ENCODE measurements around the gene HDAC4.

HDAC4 gene

DNA sequence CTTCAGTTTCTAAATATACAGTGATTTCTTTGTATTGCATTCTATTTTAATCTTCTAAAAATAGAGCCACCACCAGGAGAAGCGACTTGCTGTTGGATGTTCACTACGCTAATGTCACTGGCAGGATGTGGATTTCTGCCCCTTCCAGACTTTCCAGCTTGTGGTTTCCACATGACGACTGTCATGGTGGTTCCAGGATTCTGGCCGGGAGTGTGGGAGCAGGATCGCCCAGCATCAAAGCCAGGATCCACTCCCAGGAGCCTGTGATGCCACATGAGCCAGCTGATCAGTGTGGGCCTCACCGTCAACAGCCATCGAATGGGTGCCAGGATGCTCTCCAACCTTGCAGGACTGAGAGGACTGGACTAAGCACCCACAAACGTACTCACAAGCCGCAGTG is 148.8 kb downstream of the HDAC4 start:
- Histone ChIP-seq H3K9me3 (ENCODE audit: control insufficient read depth, low read length) (no peaks in the 10 kb centered on the region), H3K27me3 (ENCODE audit: control insufficient read depth, insufficient read depth, low read length, poor library complexity, severe bottlenecking) (no peaks in the 10 kb centered on the region), H3K4me1 (ENCODE audit: control insufficient read depth, insufficient read depth, low read length) (peaks cover 21% of the 10 kb centered on the region), H3K27ac (ENCODE audit: insufficient read depth, low read depth, low read length, poor library complexity, severe bottlenecking) (no peak overlapping the region), H3K36me3 (ENCODE audit: control insufficient read depth, insufficient read depth, low read length) (no peaks in the 10 kb centered on the region), H3K4me3 (ENCODE audit: insufficient read depth, low read depth, low read length) (no peak overlapping the region)
- WGBS, 2 experiments: 94 to 95% methylated on average over 9 of the region's 9 CpGs

DNA sequence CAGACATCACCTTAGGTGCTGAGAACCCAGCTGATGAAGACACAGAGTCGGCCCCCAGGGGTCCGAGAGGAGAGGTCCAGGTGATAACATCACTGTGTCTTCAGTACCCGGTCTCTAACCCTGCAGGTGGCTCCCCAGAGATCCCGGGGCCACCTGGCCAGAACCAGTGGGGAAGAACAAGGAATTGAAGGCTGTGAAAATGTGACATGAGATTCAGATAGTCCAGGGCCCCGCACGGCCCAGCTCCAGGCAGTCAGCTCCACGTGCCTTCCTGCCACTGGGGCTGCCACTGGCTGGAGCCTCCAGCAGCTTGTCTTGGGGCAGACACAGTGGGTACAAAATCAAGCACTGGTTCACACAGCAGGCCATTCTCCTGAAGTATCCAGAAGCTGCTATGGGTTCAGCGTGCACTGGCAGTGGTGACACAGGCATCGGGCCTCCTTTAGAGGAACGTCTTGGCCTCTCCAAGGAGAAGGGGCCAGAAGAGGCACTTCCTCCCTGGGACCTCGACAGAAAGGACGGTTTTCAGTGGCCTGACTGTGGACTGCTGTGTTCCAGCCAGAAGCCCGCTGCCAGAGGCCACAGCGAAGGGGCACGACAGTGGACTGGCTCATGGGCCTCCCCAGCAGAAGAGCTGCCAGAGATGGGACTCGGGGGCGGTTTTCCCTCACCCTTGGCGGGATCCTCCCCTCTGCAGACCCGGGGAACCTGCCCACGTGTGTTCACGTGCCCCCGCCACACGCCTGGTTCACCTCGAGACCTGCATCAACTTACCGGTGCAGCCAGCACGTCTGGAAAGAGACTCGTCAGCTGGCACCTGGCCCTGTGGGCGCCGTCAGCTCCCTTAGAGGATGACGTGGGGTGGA is 150.4 kb downstream of the HDAC4 start:
- Histone ChIP-seq H3K27me3 (ENCODE audit: control insufficient read depth, insufficient read depth, low read length, poor library complexity, severe bottlenecking) (no peaks in the 10 kb centered on the region), H3K9me3 (ENCODE audit: control insufficient read depth, low read length) (no peaks in the 10 kb centered on the region), H3K4me3 (ENCODE audit: insufficient read depth, low read depth, low read length) (no peak overlapping the region), H3K36me3 (ENCODE audit: control insufficient read depth, insufficient read depth, low read length) (no peaks in the 10 kb centered on the region), H3K27ac (ENCODE audit: insufficient read depth, low read depth, low read length, poor library complexity, severe bottlenecking) (no peak overlapping the region), H3K4me1 (ENCODE audit: control insufficient read depth, insufficient read depth, low read length) (peaks cover 28% of the 10 kb centered on the region)
- WGBS, 2 experiments: 95 to 96% methylated on average over 30 of the region's 30 CpGs

DNA sequence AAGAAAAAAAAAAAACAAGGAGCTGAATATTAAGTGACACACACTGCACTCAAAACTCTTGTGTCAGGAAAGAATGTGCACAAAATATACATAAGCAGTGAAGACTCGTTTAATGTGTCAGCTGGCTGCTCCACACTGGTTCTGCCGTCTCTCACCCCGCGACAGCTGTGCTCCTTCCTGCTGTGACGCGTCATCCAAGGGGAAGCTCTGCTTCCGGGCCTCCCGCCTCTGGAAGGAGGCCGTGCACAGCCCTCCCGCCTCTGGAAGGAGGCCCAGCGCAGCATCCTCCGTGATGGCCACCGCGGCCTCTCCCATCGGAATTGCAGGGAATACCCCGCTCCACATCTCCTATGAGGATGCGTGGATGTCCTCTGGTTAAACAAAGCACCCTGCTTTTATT is 151.0 kb downstream of the HDAC4 start:
- H3K4me1 ChIP-seq (ENCODE audit: control insufficient read depth, insufficient read depth, low read length): peaks cover 23% of the 10 kb centered on the region
- no peaks in the 10 kb centered on the region for H3K9me3 ChIP-seq (ENCODE audit: control insufficient read depth, low read length)
- H3K36me3 ChIP-seq (ENCODE audit: control insufficient read depth, insufficient read depth, low read length): no peaks in the 10 kb centered on the region
- no peaks in the 10 kb centered on the region for H3K27me3 ChIP-seq (ENCODE audit: control insufficient read depth, insufficient read depth, low read length, poor library complexity, severe bottlenecking)
- H3K4me3 ChIP-seq (ENCODE audit: insufficient read depth, low read depth, low read length): no peak overlapping the region
- no peak overlapping the region for H3K27ac ChIP-seq (ENCODE audit: insufficient read depth, low read depth, low read length, poor library complexity, severe bottlenecking)
- 88 to 90% methylated on average over 17 of the region's 17 CpGs for WGBS, 2 experiments

DNA sequence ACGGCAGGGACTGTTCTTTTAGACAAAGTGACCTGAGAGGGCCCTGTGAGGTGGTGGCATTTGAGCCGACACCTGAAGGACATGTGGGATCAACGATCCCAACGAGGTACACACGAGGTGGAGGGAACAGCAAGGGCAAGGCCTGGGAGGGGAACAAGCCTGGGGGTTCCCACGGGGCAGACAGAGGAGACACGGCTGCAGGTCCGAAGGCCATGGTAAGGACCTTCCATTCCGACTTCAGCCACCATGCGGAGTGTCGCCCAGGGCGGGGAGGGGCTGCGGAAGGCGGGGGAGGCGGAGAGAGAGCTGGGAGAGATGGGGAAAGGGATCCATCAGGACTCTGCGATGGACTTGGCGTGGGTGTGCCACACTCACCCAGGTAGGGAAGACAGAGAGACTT is 151.8 kb downstream of the HDAC4 start:
- Histone ChIP-seq H3K4me1 (ENCODE audit: control insufficient read depth, insufficient read depth, low read length) (peaks cover 23% of the 10 kb centered on the region), H3K27me3 (ENCODE audit: control insufficient read depth, insufficient read depth, low read length, poor library complexity, severe bottlenecking) (no peaks in the 10 kb centered on the region), H3K4me3 (ENCODE audit: insufficient read depth, low read depth, low read length) (no peak overlapping the region), H3K27ac (ENCODE audit: insufficient read depth, low read depth, low read length, poor library complexity, severe bottlenecking) (no peak overlapping the region), H3K36me3 (ENCODE audit: control insufficient read depth, insufficient read depth, low read length) (no peaks in the 10 kb centered on the region), H3K9me3 (ENCODE audit: control insufficient read depth, low read length) (no peaks in the 10 kb centered on the region)
- 91 to 95% methylated on average over 17 of the region's 17 CpGs for WGBS, 2 experiments

DNA sequence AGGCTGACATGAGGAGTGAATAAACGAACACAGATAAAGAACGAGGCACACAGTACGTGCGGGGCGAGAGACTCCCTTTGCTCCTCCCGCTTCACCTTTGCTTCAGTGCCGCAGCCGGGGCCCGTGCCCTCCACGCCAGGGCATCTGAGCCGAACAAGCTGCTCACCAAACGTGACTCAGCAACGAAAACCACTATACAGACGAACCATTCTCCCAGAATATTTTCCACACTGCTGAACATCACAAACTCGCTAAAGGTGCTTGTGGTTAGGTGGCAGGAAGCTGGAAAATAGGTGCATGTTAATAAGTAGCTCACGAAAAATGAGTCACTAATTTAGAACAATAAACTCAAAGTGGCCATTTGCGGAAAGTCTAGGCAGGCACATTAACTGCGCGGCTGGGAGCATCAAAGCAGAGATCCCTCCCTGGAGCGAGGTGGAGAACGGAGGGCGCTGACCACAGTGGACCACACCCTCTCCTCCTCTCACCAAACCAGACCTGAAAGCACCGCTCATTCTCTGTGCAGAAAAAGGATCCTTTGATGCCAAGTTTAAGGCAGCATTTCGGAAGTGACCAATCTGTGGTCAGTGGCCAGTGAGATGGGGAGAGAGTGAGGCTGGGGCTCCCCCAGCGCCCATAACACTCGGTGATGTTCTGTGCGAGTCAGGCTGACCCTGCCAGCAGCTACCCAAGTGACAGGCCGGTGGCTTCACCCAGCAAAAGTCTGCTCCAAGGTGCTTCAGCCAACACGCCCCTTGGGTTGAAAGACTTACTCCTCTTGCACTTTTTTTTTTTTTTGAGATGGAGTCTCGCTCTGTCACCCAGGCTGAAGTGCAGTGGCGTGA is 153.2 kb downstream of the HDAC4 start:
- Histone ChIP-seq H3K27me3 (ENCODE audit: control insufficient read depth, insufficient read depth, low read length, poor library complexity, severe bottlenecking) (no peaks in the 10 kb centered on the region), H3K4me3 (ENCODE audit: insufficient read depth, low read depth, low read length) (no peak overlapping the region), H3K27ac (ENCODE audit: insufficient read depth, low read depth, low read length, poor library complexity, severe bottlenecking) (no peak overlapping the region), H3K4me1 (ENCODE audit: control insufficient read depth, insufficient read depth, low read length) (peaks cover 18% of the 10 kb centered on the region), H3K36me3 (ENCODE audit: control insufficient read depth, insufficient read depth, low read length) (no peaks in the 10 kb centered on the region), H3K9me3 (ENCODE audit: control insufficient read depth, low read length) (no peaks in the 10 kb centered on the region)
- WGBS, 2 experiments: 91 to 94% methylated on average over 29 to 31 of the region's 31 CpGs

DNA sequence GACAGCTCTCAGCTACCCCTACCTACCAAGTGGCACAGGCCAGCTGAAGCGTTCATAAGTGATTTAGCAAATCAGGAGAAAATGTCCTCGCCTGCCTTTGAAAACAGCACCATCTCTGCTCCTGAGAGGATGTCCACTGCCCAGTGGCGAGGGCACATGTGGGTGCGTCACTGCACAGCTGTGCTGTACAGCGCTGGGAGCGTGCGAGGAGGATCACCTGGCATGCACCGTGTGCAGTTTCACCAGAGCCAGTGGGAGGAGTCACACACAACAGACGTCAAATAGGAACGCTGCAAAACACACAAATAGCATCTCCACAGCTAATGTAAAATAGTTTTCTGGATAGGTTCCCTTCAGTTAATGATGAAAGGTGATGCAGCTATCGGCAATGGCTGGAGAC is 154.1 kb downstream of the HDAC4 start:
- H3K4me3 ChIP-seq (ENCODE audit: insufficient read depth, low read depth, low read length): no peak overlapping the region
- WGBS, 2 experiments: 88 to 91% methylated on average over 11 of the region's 11 CpGs

DNA sequence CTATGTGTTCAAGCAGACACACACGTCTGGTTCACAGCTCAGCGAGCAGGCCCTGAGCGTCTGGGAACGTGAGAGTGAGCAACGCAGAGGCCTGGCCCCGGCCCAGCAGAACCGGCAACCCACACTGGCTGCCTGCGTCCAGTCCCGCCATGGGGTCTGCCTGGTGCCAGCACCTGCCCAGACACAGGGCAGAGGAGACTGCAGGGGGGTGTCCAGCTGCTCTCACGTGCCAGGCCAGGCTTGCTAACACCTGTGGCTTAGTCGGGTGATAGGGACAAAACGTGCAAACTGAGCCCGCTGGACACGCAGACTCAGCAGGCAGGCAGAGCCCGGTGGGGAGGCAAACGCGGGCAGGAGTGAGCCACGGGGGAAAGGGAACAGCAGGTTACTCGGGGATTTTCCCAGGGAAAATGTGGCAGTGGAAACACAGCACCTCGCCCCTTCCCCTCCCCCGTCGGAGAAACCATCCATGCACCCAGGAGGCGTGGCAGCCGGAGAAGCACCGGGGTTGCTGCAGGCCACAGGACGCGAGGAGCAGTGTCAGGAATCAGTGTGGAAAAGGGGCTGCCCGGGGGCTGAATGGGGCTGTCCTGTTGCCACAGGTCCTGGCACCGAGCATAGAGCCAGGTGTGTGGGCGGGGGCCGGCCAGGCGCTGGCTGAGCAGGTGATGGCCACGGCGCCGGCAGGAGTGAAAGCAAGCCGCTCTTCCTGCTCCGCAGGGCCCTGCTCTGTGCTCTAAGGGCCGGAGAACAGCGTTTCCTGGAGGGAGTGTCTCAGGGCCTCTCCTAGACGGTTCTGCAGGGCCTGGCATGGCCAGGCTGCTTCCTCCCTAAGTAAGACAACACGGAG is 154.7 kb downstream of the HDAC4 start:
- no peak overlapping the region for H3K4me3 ChIP-seq (ENCODE audit: insufficient read depth, low read depth, low read length)
- no peaks in the 10 kb centered on the region for H3K36me3 ChIP-seq (ENCODE audit: control insufficient read depth, insufficient read depth, low read length)
- H3K9me3 ChIP-seq (ENCODE audit: control insufficient read depth, low read length): no peaks in the 10 kb centered on the region
- no peak overlapping the region for H3K27ac ChIP-seq (ENCODE audit: insufficient read depth, low read depth, low read length, poor library complexity, severe bottlenecking)
- peaks cover 18% of the 10 kb centered on the region for H3K4me1 ChIP-seq (ENCODE audit: control insufficient read depth, insufficient read depth, low read length)
- no peaks in the 10 kb centered on the region for H3K27me3 ChIP-seq (ENCODE audit: control insufficient read depth, insufficient read depth, low read length, poor library complexity, severe bottlenecking)
- 72% methylated on average over 41 of the region's 41 CpGs for WGBS, 2 experiments

More for the DNA sequence above, 154.1 kb downstream of the HDAC4 start:
- Histone ChIP-seq H3K27ac (ENCODE audit: insufficient read depth, low read depth, low read length, poor library complexity, severe bottlenecking) (no peak overlapping the region), H3K27me3 (ENCODE audit: control insufficient read depth, insufficient read depth, low read length, poor library complexity, severe bottlenecking) (no peaks in the 10 kb centered on the region), H3K9me3 (ENCODE audit: control insufficient read depth, low read length) (no peaks in the 10 kb centered on the region), H3K4me1 (ENCODE audit: control insufficient read depth, insufficient read depth, low read length) (peaks cover 18% of the 10 kb centered on the region), H3K36me3 (ENCODE audit: control insufficient read depth, insufficient read depth, low read length) (no peaks in the 10 kb centered on the region)

DNA sequence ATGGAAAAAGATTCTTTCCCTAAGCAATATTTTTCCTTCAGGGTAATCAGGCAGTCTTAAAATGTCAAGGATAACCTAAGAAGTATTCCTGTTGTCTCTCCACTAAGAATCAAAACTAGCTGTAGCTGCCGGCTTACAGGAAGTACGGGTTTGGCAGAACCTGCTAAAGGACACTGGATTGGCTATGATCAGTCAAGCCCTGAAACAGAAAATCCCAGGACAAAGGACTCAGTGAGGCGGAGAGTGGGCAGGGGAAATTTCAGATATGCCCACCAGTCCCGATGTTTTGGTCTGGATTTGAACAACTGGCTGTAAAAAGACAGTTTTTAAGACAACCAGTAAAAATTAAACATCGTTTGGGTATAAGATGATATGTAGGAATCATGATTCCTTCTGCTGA is 155.7 kb downstream of the HDAC4 start:
- H3K4me1 ChIP-seq (ENCODE audit: control insufficient read depth, insufficient read depth, low read length): peaks cover 19% of the 10 kb centered on the region
- no peaks in the 10 kb centered on the region for H3K9me3 ChIP-seq (ENCODE audit: control insufficient read depth, low read length)
- H3K27me3 ChIP-seq (ENCODE audit: control insufficient read depth, insufficient read depth, low read length, poor library complexity, severe bottlenecking): no peaks in the 10 kb centered on the region
- 83 to 84% methylated on average over 5 of the region's 5 CpGs for WGBS, 2 experiments
- H3K4me3 ChIP-seq (ENCODE audit: insufficient read depth, low read depth, low read length): no peak overlapping the region
- H3K27ac ChIP-seq (ENCODE audit: insufficient read depth, low read depth, low read length, poor library complexity, severe bottlenecking): no peak overlapping the region
- no peaks in the 10 kb centered on the region for H3K36me3 ChIP-seq (ENCODE audit: control insufficient read depth, insufficient read depth, low read length)

DNA sequence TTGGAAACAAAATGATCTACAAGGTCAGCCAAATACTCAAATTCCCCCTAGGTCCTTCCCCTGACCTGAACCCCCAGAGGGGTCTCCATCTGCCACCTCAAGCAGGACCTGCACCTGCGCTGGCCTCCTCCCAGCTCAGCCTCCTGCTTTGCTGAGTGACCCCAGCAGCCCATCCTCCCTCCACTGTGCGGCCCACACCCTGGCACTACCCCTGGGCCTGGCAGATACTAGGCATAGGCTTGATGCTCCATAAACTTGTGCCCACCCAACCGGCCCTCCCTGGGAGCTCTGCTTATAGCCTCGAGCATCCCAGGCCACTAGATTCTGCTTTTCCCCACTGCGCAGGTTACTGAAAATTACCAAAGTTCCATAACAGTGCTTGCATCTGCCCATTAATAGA is 156.2 kb downstream of the HDAC4 start:
- peaks cover 23% of the 10 kb centered on the region for H3K4me1 ChIP-seq (ENCODE audit: control insufficient read depth, insufficient read depth, low read length)
- 92 to 94% methylated on average over 5 of the region's 5 CpGs for WGBS, 2 experiments

More for the DNA sequence above, 156.2 kb downstream of the HDAC4 start:
- H3K9me3 ChIP-seq (ENCODE audit: control insufficient read depth, low read length): no peaks in the 10 kb centered on the region
- no peaks in the 10 kb centered on the region for H3K27me3 ChIP-seq (ENCODE audit: control insufficient read depth, insufficient read depth, low read length, poor library complexity, severe bottlenecking)
- H3K27ac ChIP-seq (ENCODE audit: insufficient read depth, low read depth, low read length, poor library complexity, severe bottlenecking): no peak overlapping the region
- H3K4me3 ChIP-seq (ENCODE audit: insufficient read depth, low read depth, low read length): no peak overlapping the region
- no peaks in the 10 kb centered on the region for H3K36me3 ChIP-seq (ENCODE audit: control insufficient read depth, insufficient read depth, low read length)
